HG03097 (cell line): ENCODE data around the gene MTX2.
"Not testable (repeated sequence)": the region's sequence is repeated elsewhere in the genome, so short reads cannot be mapped to it uniquely, and the experiment has no call there.

Source experiments
- ATAC-seq: cut with Tn5 transposase; IDR thresholded peaks from one replicate; pipeline ENCODE4 v1.9.1; 2021; ENCODE audit not compliant: unreplicated experiment, low FRiP score

The MTX2 gene

DNA sequence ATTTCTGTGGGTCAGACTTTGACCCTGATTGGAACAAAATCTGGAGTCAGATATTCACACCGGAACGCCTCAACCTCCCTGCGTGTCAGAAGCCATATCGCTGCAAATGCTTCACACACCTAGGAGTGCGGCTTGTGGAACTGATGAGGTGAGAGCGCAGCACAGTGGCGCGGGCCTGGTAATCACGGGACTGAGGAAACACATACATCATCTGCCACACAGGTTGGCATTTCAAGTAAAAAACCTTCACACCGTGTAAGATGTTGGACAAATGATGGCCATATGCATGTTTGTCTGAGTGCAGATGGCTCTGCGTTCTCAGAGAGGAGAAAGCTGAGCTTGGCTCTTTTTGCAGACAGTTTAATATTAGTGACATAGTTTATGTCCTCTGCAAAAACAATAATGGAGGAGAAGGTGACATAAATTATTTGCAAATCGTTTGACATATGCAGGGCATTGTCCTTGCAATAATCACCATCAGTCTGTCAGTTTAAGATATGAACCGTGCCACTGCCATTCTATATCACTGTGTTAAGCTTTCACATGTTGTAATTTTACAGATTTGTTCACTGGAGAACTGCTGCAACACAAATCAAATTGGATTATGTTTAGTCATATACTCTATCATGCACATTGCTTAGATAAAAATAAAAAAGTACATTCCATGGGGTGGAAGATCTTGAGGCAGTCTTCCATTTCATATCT lies 101.4 kb downstream of the MTX2 start:
- ATAC-seq: no peak

DNA sequence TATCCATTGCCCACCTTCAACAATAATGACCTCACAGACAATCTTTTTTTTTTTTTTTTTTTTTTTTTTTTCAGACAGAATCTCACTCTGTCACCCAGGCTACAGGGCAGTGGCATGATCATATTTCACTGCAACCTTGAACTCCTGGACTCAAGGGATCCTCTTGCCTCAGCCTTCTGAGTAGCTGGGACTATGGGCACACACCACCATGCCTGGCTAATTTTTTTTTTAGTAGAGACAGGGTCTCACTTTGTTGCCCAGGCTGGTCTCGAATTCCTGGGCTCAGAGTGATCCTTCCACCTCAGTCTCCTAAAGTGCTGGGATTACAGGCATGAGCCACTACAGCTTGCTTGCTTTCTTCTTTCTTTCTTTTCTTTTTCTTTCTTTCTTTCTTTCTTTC lies 103.9 kb downstream of the MTX2 start:
- ATAC-seq: not testable (repeated sequence)

DNA sequence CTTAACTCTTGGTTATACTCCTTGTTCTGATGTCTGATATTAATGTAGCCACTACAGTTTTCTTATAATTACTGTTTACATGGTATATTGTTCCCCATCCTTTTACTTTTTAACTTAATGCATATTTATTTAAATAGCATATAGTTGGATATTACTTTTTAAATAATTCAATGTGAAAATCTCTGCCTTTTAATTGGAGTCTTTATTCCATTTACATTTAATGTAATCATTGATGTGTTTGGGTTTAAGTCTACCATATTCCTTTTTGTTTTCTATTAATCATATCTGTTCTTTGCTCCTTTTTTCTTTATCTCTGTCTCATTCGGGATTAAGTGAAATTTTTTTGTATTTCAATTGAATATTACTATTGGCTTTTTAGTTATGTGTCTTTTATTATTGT lies 109.1 kb downstream of the MTX2 start:
- no peak for ATAC-seq

DNA sequence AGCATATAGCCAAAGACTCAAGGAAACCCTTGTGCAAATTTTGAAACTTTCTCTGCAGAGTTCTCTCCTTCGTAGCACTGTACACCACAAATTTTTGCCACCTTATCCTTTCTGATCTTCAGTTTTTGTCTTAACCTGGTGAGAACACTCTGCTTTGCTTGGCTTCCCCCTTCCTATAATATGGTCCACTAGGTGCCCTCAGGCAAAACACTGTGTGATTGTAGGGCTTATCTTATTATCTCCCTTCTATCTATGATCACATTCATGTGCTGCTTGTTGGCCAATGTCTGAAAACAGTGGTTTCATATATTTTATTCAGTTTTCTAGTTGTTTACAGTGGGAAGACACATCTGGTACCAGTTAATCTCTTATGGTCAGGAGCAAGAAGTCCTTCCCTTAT lies 111.1 kb downstream of the MTX2 start:
- no peak for ATAC-seq

DNA sequence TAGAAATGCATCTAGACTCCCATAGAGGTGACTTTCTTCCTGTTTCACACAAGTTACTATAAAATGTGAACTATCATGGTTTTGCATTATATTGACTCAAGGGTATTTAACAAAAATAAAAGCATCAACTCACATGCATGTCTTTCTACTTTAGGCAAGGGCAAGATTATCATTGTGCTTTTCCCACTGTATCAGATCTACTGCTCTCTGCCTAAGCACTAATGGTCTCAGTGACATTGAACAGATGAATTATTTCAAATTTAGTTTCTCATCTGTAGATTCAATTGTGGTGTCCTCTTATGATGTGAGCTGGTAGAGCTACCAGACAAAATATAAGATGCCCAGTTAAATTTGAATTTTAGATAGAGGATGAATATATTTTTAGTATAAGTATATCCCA lies 113.9 kb downstream of the MTX2 start:
- ATAC-seq: no peak

DNA sequence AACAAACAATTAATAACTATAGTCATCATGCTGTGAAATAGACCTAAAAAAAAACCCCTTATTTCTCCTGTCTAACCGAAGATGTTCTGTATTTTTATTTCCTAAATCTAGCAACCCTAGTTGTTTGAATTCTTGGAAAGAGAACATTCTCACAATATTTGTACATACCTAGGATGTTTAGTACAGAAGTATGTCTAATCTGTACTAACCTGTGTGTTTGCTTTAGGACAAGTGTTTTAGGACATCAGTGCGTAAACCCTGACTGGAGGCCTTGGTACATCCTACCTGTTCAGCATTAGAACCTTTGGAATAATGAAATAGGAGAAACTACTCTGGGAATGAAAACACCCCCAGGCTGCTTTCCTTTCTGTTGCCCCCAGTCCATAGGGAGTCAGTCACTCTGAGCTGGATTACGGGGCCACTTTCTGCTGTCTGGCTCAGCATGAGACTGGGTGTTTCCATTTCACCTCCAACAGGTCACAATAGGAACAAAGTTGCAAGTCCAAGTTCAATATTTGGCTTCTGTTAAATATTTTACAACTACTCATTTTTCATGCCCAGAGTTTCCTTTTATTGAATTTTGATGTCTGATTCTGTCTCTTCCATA lies 114.7 kb downstream of the MTX2 start:
- no peak for ATAC-seq

DNA sequence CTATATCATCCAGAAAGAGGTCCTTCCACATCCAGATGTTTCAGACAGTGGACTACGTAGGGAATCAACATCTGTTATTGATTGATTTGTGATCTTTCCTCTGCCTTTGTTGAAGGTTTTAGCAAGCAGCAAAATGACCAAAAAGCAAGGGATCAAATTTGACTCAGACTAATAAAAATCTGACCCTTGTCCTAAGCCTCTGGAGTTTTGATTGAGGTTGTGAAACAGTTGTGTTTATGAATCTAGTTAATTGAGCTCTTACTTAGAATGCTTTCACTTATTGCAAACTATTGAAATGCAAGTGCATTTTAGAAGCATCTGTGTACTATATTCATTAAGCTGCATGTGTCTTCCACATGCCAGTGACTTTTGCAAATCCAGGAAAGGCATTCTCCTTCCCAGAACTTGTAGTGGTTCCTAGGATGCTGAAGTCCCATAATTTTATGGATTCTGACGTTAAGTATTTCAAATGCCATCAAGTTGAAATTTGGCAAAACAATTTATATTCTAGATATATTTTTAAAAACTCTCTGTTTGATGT lies 116.0 kb downstream of the MTX2 start:
- no peak for ATAC-seq

DNA sequence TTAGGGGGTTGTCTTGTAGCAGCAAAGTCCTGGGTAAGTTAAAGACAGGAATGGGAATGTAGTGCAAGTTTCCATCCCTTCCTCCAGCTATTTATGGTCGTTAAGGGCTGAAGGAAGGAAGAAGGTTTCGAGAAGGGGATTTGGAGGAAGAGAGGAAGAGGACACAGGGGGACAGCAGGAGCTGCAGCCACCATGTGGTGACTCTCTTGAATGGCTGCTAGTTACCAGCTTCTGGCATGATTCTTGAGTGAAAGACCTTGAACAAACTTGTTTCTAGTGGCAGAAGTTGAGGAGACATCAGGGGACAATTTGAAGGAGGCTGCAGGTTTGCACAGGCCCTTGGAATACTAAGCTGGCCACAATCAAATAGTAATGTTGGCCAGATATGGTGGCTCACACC lies 116.6 kb downstream of the MTX2 start:
- ATAC-seq: no peak
